ENCODE measurements around the gene VARS1.
"Not testable (repeated sequence)": the region's sequence is repeated elsewhere in the genome, so short reads cannot be mapped to it uniquely, and the experiment has no call there.

The VARS1 gene

GRCh38 chr6:31795616-31796298 is at the start of gene VARS1:
Gene VARS1 (minus strand): TSS chr6:31795752. CDS start chr6:31795217, 535 bp downstream.
- no peak for DNase-seq (ENCODE audit: low read depth)

GRCh38 chr6:31844507-31844906 is 49.0 kb upstream of the VARS1 start:
- DNase-seq (ENCODE audit: low read depth), result no peak

GRCh38 chr6:31842053-31842452 is 46.5 kb upstream of the VARS1 start:
- DNase-seq (ENCODE audit: low read depth), result no peak

GRCh38 chr6:31839779-31840126 is 44.2 kb upstream of the VARS1 start:
- DNase-seq (ENCODE audit: low read depth), result not testable (repeated sequence)

- DNase-seq (ENCODE audit: low read depth), result no peak
These were observed 43.4 kb upstream of the VARS1 start for GRCh38 chr6:31838968-31839367.

- not testable (repeated sequence) for DNase-seq (ENCODE audit: low read depth)
These were observed 42.6 kb upstream of the VARS1 start for GRCh38 chr6:31838114-31838553.

GRCh38 chr6:31837369-31838113 is 42.0 kb upstream of the VARS1 start:
- DNase-seq (ENCODE audit: low read depth), result no peak

- DNase-seq (ENCODE audit: low read depth), result no peak
These were observed 41.2 kb upstream of the VARS1 start for GRCh38 chr6:31836474-31837368.

GRCh38 chr6:31836047-31836473 is 40.5 kb upstream of the VARS1 start:
- no peak for DNase-seq (ENCODE audit: low read depth)

- DNase-seq (ENCODE audit: low read depth), result no peak
These were observed 39.1 kb upstream of the VARS1 start for GRCh38 chr6:31834367-31835250.

GRCh38 chr6:31831350-31832215 is 36.0 kb upstream of the VARS1 start:
- DNase-seq (ENCODE audit: low read depth), result no peak

GRCh38 chr6:31830886-31831335 is 35.4 kb upstream of the VARS1 start:
- DNase-seq (ENCODE audit: low read depth), result no peak

GRCh38 chr6:31829633-31830283 is 34.2 kb upstream of the VARS1 start:
- DNase-seq (ENCODE audit: low read depth), result no peak

- peak; percentile 99 for DNase-seq (ENCODE audit: low read depth)
These were observed 31.9 kb upstream of the VARS1 start, which contains the start of gene HSPA1B for GRCh38 chr6:31827286-31828079. Gene HSPA1B (plus strand): TSS chr6:31827738. CDS start chr6:31827951, 213 bp downstream.

- DNase-seq (ENCODE audit: low read depth), result no peak
These were observed 31.3 kb upstream of the VARS1 start for GRCh38 chr6:31826793-31827285.

GRCh38 chr6:31825553-31825952 is 30.0 kb upstream of the VARS1 start:
- DNase-seq (ENCODE audit: low read depth), result no peak

GRCh38 chr6:31823592-31824196 is 28.1 kb upstream of the VARS1 start:
- not testable (repeated sequence) for DNase-seq (ENCODE audit: low read depth)

Data from non-pigmented ciliary epithelial cell (primary cell).